CMK (cell line): Measurements from ENCODE around the gene PLVAP.
"Not testable (repeated sequence)": the region's sequence is repeated elsewhere in the genome, so short reads cannot be mapped to it uniquely, and the experiment has no call there.

Source experiments
- DNase-seq: peaks from one replicate; pipeline ENCODE4 v3.0.0-alpha.2; 2010; ENCODE audit warnings: low read depth

The PLVAP gene

DNA sequence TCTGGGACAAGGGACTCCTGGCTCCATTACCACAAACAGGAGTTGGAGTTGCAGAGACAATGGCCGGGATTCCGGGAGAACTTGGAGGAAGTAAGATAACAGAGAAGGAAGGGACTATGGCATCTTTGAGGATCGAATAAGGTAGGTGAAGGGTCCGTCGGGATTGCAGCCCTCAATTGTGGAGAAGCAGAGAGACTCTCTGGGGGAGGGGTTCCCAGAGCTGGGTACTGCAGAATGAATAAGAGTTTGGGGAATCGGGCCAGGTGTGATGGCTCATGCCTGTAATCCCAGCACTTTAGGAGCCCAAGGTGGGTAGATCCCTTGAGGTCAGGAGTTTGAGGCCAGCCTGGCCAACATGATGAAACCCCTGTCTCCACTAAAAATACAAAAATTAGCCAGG is 24.5 kb upstream of the PLVAP start:
- no peak for DNase-seq

DNA sequence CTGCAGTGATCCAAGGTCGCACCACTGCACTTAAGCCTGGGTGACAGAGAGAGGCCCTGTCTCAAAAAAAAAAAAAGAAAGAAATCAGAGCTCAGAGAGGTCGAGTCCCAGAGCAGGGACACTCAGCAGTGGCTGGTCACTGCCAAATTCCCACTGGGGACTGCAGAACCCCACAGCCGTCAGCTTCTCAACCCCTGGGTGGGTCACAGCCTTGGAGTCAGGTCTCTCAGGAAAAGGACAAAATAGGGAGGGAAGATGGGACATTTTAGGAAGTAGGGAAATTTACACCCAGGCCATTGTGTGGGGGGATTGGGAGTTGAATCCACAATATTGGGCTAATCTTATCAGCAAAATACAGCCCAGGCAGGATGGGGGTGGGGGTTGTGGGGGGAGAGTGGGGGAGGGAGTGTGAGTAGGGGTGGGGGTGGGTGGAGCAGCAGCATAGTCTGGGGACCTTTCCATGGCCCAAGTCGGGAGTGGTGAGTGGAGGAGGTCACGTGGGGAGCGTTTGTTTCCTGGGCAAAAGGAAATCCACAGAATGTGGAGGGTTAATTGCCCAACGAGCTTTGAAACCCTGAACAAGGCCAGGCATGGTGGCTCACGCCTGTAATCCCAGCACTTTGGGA is 21.9 kb upstream of the PLVAP start:
- no peak for DNase-seq

DNA sequence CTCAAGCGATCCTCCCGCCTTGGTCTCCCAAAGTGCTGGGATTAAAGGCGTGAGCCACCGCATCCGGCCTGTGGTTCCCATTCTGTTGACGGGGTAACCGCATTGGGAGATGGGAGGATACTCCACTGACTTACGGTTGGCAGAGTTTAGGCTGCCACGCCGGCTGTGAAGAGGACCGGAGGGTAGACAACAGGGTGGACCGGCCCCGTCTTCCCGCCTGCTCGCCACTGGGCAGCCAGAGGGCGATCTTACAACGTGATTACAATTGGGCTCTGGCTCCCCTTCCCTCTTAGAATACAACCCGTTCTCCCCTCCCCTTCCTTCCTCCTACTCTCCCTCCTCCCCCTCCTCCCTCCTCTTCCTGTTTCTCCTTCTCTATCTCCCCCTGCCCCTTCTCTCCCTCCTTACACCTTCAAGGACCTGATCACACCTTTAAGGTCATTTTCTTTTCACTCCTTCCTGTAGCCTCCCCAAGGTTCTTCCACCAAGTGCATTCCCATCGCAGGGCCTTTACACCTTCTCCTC is 17.8 kb upstream of the PLVAP start:
- no peak for DNase-seq

DNA sequence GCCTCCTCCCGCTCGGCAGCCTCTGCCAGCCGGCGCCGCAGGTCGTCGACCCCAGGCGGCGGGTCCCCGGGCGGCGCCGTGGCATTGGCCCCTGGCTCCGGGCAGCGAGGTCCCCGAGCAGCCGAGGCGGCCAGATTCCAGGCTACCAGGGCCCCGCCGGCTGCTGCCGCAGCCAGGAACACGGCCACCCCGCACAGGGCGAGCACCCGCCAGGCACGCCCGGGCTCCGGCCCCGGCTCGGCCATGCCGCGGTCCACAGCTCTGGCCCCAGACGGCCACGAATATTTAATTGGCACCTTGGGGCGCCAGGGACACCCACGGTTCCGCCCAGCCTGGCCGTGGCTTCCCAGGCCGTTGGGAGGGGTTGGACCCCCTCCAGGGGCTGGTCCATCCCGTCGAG is 16.8 kb upstream of the PLVAP start, which contains the start of gene CCDC194:
TSS of gene CCDC194 (minus strand) at position 283 of the 400 bp plus-strand sequence. CDS start at position 245, 38 bp downstream.
- DNase-seq: no peak

DNA sequence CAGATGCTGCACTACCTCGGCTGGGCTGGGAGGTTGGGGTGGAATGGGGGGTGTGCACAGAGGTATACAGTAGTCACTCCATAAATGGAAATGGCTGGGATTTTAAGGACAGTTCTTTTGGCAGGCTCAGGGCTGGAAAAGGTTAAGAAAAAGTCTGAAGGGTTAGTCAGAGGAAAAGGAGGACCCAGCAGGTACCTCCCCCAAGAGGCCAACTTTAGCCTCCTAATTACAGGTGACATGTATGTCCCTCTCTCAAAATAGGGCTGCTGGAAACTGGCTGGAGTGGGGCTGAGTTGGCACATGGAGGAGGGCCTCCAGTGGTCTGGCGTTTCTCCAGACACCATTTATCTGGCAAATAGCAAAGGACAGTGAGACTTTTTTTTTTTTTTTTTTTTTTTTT is 15.9 kb upstream of the PLVAP start:
- no peak for DNase-seq

DNA sequence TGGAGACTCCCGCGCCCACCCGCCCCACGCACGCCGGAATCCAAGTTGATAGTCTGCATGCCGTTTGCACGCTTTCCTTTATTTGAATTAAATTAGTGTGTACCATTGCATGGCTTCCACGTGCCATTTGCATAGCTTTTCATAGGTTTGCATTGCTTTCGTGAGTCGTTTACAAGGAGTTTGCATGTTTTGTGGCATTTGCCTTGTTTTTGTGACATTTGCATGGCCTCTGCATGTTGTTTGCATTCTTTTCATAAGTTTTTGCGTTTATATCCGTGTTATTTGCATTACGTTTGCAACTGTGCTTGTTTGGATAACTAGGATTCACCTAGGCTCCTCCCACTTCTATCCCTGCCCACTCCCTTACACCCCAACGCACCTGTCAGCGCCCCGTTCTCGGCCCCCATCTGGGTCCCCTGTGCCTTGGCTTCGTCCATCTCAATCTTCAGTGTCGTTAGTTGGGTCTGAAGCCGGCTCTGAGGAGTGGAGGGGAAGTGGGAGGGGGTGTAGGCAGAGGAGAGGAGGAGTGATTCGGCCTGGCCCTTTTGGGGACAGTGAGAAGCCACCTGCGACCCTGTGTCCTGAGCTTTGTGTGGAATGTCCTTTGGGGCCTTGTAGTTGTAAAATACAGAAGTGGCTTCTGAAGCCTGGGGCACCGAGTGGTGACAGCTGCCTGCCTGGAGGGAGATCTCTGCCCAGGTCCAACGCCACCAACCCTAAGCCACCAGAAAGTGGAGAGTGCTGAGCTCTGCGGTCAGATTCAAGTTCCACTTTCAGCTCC is 14.4 kb upstream of the PLVAP start:
- DNase-seq: no peak

DNA sequence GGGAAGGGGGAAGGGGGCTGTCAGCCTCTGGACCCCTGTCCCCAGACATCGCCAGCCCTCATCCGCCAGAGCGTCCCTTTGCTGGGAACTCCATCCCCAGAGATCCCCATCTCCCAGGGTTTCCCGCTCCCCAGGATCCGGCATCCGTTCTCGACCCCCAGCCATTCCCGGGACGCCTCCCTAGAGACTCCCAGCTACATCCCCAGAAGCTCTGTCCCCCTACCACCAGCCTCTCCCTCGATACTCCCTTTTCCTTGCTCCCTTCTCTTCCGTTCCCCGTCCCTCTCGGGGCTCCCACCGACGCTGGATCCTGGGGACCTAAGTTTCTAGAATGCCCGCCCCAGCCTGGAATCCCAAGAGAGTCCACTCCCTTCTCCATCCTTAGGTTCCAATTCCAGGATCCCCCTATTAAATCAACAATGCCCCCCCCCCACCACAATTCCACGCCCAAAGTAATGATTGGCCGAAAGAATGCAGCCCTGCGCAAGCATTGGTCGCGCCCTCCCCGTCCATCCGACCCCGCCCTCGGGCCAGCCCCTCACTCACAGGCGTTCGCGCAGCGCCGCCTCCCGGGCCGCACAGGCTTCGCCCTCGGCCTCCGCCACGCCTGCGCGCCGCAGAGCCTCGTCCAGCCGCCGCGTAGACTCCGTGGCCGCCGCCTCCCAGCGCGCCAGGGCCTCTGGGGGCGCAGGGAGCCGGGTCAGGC is 13.7 kb upstream of the PLVAP start:
- peak; percentile 69 for DNase-seq

DNA sequence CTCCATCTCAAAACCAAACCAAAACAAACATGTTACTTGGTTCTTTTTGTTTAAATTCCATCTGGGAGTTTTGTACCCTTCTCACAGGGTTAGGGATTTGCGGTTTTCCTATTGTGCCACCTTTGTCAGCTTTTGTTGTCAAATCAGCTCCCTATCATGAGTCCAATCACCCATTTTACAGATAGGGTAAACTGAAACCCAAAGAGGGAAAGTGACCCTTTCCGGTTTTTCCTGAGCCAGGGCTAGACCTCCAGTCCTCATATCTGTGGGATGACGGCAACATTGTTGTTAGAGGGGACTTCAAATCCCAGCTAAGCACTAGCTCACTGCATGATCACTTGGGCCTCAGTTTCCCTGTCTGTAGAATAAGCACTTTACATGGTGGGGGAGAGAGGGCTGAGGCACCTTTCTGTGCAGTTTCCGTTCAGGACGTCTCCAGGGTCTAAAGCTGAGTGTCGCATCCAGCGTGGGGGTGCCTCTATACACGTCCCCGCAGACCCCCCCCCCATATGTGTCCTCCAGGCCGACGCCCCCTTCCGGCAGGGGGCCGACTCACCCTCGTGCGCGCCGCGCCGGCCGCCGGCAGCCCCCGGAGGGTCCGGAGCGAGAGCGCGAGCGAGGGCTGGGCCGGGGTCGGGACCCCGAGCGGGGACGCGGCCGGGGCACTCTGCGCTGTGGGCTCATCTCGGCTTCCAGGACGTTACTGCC is 13.0 kb upstream of the PLVAP start:
- DNase-seq: no peak

DNA sequence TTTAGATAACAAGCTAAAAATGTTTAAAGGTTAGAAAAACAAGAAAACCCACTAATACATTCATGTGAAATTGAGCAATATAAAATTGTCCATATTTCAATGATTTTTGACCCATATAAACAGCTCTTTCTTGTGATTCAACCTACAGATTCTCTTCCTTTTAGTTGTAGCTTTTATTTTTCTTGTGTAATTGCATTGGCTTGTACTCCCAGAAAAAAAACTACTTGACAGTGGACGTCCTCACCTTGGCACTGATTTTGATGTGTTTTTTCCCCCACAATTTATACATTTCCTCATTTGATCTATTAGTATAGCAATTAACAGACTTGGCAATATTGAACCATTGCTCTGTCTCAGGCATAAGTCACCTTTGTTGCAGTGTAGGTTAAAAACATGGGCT is 12.1 kb upstream of the PLVAP start:
- no peak for DNase-seq

DNA sequence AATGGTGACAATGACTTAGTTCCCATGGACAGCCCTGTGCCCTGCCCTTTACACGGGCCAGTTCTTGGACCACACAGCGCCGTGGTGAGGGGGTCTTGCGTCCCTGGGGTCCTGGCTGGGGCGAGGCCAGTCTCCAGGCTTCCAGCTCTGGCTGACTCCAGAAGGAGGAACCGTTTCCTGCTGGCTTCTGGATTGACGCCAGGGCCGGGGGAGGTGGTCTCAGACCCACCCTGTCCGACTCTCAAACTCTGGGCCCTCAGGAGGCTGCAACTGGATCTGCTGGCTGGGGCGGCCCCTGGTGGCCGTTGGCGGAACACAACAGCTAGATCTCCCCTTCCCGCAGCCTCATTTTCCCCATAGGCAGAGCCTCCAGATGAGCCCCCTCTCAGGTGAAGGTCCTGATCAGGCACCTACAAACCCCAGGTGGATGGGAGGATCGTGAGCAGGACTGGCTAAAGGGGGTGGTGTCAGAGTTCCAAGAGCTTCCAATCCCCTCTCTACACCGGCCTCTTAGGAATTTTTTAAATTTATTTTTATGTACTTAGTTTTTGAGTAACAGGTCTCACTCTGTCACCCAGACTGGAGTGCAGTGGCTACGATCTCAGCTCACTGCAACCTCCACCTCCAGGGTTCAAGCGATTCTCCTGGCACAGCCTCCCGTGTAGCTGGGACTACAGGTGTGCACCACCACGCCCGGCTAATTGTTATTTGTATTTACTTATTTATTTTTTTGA is 8.9 kb upstream of the PLVAP start:
- DNase-seq: no peak

DNA sequence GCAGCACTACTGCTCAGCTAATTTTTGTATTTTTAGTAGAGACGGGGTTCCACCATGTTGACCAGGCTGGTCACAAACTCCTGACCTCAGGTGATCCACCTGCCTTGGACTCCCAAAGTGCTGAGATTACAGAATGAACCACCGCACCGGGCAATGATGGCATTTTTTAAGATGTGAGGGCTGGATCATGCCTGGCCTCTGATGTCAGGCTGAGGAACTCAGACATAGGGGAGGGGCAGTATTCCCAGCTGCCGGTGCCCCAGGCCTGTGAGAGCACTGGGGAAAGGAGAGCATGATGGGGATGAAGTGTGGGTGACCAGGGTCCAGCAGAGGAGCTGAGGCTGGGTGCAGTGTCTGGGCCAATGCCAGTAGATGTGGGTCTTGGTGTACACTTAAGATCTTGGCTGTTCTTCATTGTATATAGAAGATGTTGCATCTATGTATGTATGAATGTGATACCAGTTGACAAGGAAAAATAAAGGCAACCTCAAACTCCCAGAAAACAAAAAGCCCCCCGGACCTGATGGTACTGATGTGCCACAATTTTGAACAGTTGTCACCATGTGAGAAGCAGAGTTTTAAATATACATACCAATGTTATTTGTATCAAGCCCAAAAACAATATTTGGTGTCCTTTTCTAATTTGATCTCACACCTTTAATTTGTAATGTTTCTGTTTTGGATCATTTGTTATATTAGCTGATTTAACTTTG is 3.4 kb upstream of the PLVAP start:
- DNase-seq: no peak

DNA sequence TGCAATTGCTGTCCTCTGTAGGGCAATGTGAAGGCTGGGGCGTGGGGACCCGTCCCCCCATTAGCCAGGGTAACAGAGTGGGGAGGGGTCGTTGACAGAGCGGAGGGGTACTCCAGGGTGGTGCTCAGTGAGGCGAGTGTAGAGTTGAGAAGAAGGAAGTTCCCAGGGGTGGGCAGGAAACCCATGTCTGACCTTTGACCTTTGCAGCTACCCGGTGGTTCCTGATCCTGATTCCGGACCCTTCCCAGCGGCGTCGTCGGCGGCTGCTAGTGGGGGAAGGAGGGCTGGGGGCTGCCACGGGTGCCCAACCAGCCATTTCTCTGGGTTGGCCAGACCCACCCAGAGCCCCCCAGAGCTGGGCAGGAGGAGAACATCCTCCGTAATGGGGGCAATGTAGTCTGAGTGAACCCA is 2.1 kb upstream of the PLVAP start:
- peak; percentile 66 for DNase-seq

DNA sequence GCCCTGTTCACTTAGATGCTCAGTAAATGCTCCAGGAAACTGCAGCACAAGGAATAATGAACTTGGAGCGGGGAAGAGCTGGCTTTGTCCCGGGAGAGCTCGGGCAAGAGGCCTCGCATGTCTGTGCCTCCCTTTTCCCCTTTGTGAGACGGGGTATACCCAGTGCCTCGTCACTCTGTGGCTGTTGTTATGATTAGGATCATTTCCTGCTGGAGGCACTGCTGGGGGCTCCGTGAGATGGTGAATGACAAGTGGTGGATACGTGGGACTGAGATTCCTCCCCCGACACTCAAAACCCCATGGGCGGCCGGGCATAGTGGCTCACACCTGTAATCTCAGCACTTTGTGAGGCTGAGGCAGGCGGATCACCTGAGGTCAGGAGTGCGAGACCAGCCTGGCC is 1.1 kb upstream of the PLVAP start:
- no peak for DNase-seq

DNA sequence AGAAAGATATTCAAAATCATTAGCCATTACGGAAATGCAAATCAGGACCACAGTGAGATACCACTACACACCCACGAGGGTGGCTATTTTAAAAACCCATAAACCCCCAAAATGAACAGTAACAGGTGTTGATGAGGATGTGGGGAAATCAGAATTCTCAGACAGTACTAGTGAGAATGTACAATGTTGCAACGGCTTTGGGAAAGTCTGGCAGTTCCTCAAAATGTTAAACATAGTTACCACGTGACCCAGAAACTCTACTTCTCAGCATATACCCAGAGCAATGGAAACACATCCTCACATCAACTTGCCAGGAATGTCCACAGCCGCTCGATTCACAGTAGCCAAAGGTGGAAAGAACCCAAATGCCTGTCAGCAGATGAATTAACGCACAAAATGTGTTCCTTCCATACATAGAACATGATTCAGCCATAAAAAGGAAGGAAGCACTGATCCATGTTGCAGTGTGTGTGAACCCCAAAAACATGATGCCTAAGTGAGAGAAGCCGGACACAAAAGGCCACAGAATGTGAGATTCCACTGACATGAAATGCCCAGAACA is 7.0 kb downstream of the PLVAP start:
- DNase-seq: no peak

DNA sequence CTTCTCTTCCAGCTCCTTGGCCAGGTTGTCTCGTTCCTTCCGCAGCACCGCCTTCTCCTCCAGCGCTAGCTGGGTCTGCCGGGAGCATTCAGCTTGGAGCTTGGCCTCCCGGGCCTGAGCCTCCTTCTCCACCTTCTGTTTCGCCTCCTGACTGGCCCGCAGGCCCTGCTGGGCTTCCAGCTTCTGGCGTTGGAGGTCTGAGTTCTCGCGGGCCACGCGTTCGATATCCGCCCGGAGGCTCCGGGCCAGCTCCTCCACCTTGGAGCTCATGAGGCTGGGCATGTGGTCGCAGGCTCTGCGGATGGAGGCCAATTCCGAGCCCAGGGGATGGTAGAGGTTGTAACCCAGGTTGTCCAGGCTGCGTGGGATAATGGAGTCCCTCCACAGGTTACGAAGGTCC is 11.8 kb downstream of the PLVAP start:
- DNase-seq: no peak

DNA sequence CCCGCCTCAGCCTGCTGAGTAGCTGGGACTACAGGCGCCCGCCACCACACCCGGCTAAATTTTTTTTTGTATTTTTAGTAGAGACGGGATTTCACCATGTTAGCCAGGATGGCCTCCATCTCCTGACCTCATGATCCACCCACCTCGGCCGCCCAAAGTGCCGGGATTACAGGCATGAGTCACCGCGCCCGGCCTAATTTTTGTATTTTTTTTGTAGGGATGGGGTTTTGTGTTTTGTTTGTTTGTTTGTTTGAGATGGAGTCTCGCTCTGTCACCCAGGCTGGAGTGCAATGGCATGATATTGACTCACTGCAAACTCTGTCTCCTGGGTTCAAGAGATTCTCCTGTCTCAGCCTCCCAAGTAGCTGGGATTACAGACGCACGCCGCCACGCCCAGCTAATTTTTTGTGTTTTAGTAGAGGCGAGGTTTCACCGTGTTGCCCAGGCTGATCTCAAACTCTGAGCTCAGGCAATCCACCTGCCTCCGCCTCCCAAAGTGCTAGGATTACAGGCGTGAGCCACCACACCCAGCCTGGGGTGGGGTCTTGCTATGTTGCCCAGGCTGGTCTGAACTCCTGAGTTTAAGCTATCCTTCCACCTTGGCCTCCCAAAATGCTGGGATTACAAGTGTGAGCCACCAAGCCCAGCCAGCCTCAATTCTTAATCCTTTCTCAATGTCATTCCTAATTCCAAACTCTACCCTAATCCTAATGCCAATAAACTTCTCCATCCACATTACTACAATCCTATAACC is 13.1 kb downstream of the PLVAP start:
- DNase-seq: not testable (repeated sequence)

DNA sequence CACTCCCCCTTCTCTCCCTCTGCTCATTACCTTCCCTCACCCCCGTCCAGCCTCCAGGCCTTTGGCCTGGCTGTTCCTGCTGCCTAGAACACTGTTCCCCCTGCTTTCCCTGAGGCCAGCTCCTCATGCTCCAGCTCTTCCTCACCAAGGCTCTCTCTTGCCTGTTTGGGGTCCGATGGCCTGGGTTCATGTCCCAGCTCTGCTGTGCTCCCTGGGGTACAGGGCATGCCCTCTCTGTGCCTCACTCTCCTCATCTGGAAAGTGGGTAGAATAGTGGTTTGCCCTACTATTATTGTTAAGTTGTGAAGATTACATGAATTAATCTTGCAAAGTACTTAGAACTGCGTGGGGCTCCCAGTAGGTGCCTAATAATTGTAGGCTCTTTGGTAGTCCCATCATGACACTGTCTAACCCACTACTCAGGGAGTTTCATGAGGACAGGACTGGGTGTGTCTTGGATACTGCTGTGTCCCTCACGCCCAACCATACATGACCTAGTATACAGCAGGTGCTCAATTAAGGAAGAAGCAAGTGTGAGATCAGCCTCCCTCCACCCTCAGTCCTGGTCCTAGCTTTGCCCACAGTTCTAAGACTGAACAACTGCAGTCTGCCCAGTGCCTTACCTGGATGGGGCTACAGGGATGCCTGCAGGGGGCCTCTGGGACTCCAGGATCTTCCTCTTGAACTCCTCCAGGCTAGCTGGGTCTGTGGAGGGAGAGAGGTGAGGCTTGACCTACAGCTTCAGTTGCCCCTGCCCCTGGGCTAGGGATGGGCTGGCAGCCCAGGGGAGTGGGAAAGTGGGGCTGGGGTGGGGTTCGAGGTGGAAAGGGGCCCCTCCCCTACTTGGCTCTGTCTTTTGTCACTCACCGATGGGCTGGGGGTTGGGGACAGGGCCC is 17.0 kb downstream of the PLVAP start:
- no peak for DNase-seq

DNA sequence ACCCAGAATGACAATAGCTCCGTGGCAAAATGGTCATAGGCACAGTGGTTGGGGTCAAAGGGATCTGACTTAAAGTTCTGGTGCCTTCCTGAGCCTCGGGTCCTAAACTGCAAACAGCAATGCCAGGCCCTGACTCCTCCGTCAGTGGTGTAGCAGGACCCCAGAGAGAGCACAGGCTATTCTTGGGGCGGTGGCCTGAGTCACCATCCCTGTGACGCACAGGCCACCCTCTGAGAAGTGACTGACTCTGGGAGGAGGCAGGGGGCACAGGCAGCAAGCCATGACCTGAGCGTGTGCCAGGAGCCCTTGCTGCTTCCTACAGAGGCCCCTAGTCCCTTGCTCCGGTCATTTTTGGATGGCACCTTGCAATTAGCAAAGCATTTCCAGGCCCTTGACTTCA is 18.7 kb downstream of the PLVAP start:
- no peak for DNase-seq

DNA sequence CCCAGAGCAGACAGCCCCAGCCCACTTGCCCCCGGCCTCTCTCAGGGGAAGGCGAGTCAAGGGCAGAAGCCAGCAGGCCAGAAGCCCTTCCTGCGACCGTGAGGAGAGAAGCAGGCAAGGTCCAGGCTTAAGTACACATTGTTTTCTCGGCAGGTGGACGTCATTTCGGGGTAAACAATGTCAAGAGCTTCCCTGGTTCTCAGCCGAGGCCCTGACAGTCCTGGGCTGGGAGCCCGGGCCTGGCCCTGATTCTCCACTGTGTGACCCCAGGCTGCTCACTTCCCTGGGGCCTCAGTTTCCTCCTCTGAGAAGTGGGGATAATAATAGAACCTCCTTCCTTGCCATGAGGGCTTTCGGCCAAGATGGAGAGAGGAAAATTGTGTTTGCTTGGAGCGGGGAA is 19.4 kb downstream of the PLVAP start:
- DNase-seq: no peak
